Fibroblast of lung (primary cell): ENCODE data around the gene HTT-AS.

Source experiments
- CTCF ChIP-seq, 2 donors: IDR thresholded peaks in 1 of 2; conservative IDR thresholded peaks in 1 of 2; 1 replicate in 1 of 2; 2 replicates in 1 of 2; pipeline ENCODE4 v1.5.1; 2011 to 2012; ENCODE audit warnings: low read length in 2 of 2, control low read depth in 1 of 2, inconsistent platforms in 1 of 2, low read depth in 1 of 2, mild to moderate bottlenecking in 1 of 2
- EZH2 ChIP-seq: IDR thresholded peaks from 2 replicates; pipeline ENCODE4 v1.5.1; 2012; ENCODE audit warnings: low read length, control low read depth, mild to moderate bottlenecking; ENCODE audit errors: missing control alignments

DNA sequence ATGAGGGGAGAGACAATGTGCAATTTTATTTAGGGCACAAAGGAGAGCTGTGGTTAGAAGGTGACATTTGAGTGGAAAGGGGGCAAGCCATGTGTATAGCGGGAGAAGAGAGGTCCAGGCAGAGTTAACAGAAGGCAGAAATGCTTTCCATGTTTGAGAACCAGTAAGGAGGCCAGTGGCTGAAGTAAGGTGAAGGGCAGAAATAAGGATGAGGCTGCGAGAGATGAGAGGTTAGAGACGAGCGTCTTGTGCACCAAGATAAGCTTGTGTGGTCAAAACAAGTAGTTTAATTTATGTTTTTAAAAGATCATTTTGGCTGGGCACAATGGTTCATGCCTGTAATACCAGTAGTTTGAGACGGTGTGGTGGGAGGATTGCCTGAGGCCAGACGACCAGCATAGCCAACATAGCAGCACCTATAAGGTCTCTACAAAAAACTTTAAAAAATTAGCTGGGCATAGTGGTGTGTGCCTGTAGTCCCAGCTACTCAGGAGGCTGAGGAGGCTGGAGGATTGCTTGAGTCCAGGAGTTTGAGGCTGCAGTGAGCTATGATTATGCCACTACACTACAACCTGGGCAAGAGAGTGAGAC, 8.7 kb upstream of the HTT-AS start:
- TF ChIP-seq CTCF (conservative IDR thresholded peaks at IDR 0.05 in 1 of 2, IDR thresholded peaks at IDR 0.05 in 1 of 2; ENCODE audit: low read depth in 1 of 2, low read length in 2 of 2) (no peak), EZH2 (no peak)
